ENCODE data around the gene CYP4F2. TPM values are rescaled to one million over a fixed set of nuclear protein-coding genes. Genes with fewer than 3 reads are reported as not detected.
"Not testable (repeated sequence)": the region's sequence is repeated elsewhere in the genome, so short reads cannot be mapped to it uniquely, and the experiment has no call there.

Gene CYP4F2
- total and polyA plus RNA-seq, 2 donors (not counting 1 experiment from before 2014, with no cell fraction given), result not detected

- no peaks in the 10 kb centered on the region for H3K4me1 ChIP-seq (ENCODE audit: control insufficient read depth, extremely low read depth, insufficient read depth, low read length)
- H3K4me2 ChIP-seq (ENCODE audit: extremely low read depth, insufficient read depth, low read length), result no peak overlapping the region
- H2AFZ ChIP-seq (ENCODE audit: low read length), result no peak overlapping the region
- no peaks in the 10 kb centered on the region for H3K36me3 ChIP-seq (ENCODE audit: control insufficient read depth, insufficient read depth, low read length)
- H3K79me2 ChIP-seq (ENCODE audit: control insufficient read depth, insufficient read depth, low read length), result no peaks in the 10 kb centered on the region
- H4K20me1 ChIP-seq (ENCODE audit: control insufficient read depth, extremely low read depth, insufficient read depth, low read length), result no peaks in the 10 kb centered on the region
- no peak for TF ChIP-seq CTCF (conservative IDR thresholded peaks at IDR 0.05 in 1 of 2, IDR thresholded peaks at IDR 0.05 in 1 of 2; ENCODE audit: low read depth in 1 of 2, low read length in 2 of 2)
- H3K27me3 ChIP-seq (ENCODE audit: control insufficient read depth, insufficient read depth, low read length), result no peaks in the 10 kb centered on the region
- no peaks in the 10 kb centered on the region for H3K9me3 ChIP-seq (ENCODE audit: control insufficient read depth, insufficient read depth, low read depth, low read length)
- H3K4me3 ChIP-seq (replicated peaks in 1 of 4; ENCODE audit: control extremely low read depth in 1 of 4, insufficient read depth in 1 of 4, low read depth in 3 of 4, low read length in 4 of 4), result no peak overlapping the region
- H3K9ac ChIP-seq (ENCODE audit: insufficient read depth, low read length), result no peak overlapping the region
- H3K27ac ChIP-seq (ENCODE audit: insufficient read depth, low read length), result no peak overlapping the region
- DNase-seq (ENCODE audit: low read depth in 2 of 2), result no peak
These were observed 2.6 kb upstream of the CYP4F2 start for GRCh38 chr19:15900504-15900903.

GRCh38 chr19:15900032-15900431, 2.2 kb upstream of the CYP4F2 start:
- not testable (repeated sequence) for H3K27ac ChIP-seq (ENCODE audit: insufficient read depth, low read length); H3K9me3 ChIP-seq (ENCODE audit: control insufficient read depth, insufficient read depth, low read depth, low read length); DNase-seq (ENCODE audit: low read depth in 2 of 2); H3K4me3 ChIP-seq (replicated peaks in 1 of 4; ENCODE audit: control extremely low read depth in 1 of 4, insufficient read depth in 1 of 4, low read depth in 3 of 4, low read length in 4 of 4); H3K4me2 ChIP-seq (ENCODE audit: extremely low read depth, insufficient read depth, low read length); H4K20me1 ChIP-seq (ENCODE audit: control insufficient read depth, extremely low read depth, insufficient read depth, low read length); H2AFZ ChIP-seq (ENCODE audit: low read length); H3K36me3 ChIP-seq (ENCODE audit: control insufficient read depth, insufficient read depth, low read length); H3K4me1 ChIP-seq (ENCODE audit: control insufficient read depth, extremely low read depth, insufficient read depth, low read length); H3K27me3 ChIP-seq (ENCODE audit: control insufficient read depth, insufficient read depth, low read length); H3K79me2 ChIP-seq (ENCODE audit: control insufficient read depth, insufficient read depth, low read length); H3K9ac ChIP-seq (ENCODE audit: insufficient read depth, low read length)

GRCh38 chr19:15899561-15899960, 1.7 kb upstream of the CYP4F2 start:
- H3K9ac ChIP-seq (ENCODE audit: insufficient read depth, low read length); H3K9me3 ChIP-seq (ENCODE audit: control insufficient read depth, insufficient read depth, low read depth, low read length); H3K4me1 ChIP-seq (ENCODE audit: control insufficient read depth, extremely low read depth, insufficient read depth, low read length); H4K20me1 ChIP-seq (ENCODE audit: control insufficient read depth, extremely low read depth, insufficient read depth, low read length); H3K4me3 ChIP-seq (replicated peaks in 1 of 4; ENCODE audit: control extremely low read depth in 1 of 4, insufficient read depth in 1 of 4, low read depth in 3 of 4, low read length in 4 of 4); H3K27me3 ChIP-seq (ENCODE audit: control insufficient read depth, insufficient read depth, low read length); H3K27ac ChIP-seq (ENCODE audit: insufficient read depth, low read length); H3K79me2 ChIP-seq (ENCODE audit: control insufficient read depth, insufficient read depth, low read length); H2AFZ ChIP-seq (ENCODE audit: low read length); H3K36me3 ChIP-seq (ENCODE audit: control insufficient read depth, insufficient read depth, low read length); H3K4me2 ChIP-seq (ENCODE audit: extremely low read depth, insufficient read depth, low read length); DNase-seq (ENCODE audit: low read depth in 2 of 2): not testable (repeated sequence)

- no peak overlapping the region for H3K4me2 ChIP-seq (ENCODE audit: extremely low read depth, insufficient read depth, low read length)
- no peaks in the 10 kb centered on the region for H3K79me2 ChIP-seq (ENCODE audit: control insufficient read depth, insufficient read depth, low read length)
- H3K27me3 ChIP-seq (ENCODE audit: control insufficient read depth, insufficient read depth, low read length), result no peaks in the 10 kb centered on the region
- DNase-seq (ENCODE audit: low read depth in 2 of 2), result no peak
- no peak overlapping the region for H2AFZ ChIP-seq (ENCODE audit: low read length)
- no peaks in the 10 kb centered on the region for H3K36me3 ChIP-seq (ENCODE audit: control insufficient read depth, insufficient read depth, low read length)
- no peak overlapping the region for H3K4me3 ChIP-seq (replicated peaks in 1 of 4; ENCODE audit: control extremely low read depth in 1 of 4, insufficient read depth in 1 of 4, low read depth in 3 of 4, low read length in 4 of 4)
- no peak overlapping the region for H3K9ac ChIP-seq (ENCODE audit: insufficient read depth, low read length)
- H3K4me1 ChIP-seq (ENCODE audit: control insufficient read depth, extremely low read depth, insufficient read depth, low read length), result no peaks in the 10 kb centered on the region
- TF ChIP-seq CTCF (conservative IDR thresholded peaks at IDR 0.05 in 1 of 2, IDR thresholded peaks at IDR 0.05 in 1 of 2; ENCODE audit: low read depth in 1 of 2, low read length in 2 of 2), result no peak
- no peak for TF ChIP-seq EZH2 (IDR thresholded peaks at IDR 0.05; ENCODE audit: low read length, missing control alignments)
- no peak overlapping the region for H3K27ac ChIP-seq (ENCODE audit: insufficient read depth, low read length)
- no peaks in the 10 kb centered on the region for H3K9me3 ChIP-seq (ENCODE audit: control insufficient read depth, insufficient read depth, low read depth, low read length)
- H4K20me1 ChIP-seq (ENCODE audit: control insufficient read depth, extremely low read depth, insufficient read depth, low read length), result no peaks in the 10 kb centered on the region
These were observed 692 bp downstream of the CYP4F2 start for GRCh38 chr19:15897026-15897737.
